ENCODE data around the gene TRAPPC2L.

Gene TRAPPC2L

DNA sequence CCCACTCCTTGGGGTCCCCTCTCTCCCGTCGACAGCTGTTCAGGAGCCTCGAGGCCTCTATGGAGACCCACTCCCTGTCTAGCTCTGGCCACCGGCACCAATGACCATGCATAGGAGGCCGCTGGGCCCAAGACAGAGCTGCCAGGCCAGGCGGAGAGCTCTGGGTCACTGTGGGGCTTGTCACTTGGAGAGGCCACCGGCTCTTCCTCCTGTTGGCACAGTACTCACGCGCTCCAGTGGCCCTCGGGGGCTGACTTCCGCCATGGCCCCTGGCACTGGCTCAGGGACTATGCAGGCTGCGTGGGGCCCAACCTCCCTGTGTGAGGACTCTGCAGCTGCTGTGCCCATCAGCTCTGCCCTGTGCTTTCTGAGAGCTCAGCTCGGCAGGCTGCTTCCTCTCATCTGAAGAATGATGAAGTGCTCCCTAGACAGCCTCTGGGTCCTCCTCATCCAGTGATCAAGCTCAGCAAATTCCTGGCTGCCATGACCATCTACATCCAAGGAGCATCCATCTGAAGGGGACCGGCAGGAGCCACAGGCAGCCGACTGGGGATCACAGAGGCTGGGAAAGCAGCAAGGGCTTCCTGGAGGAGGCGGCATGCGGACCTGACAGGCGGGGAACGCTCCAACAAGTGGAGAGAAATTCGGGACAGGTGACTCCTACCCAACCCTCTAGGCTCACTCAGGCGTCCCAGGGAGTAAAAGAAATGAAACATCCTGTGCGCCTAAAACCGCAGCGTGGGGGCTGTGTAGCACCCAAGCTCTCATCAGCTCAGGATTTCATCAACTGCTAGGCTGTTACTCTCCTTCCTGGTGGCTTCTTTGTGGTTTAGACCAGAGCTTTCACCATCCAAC, 17.0 kb upstream of the TRAPPC2L start:
- no peak for DNase-seq

DNA sequence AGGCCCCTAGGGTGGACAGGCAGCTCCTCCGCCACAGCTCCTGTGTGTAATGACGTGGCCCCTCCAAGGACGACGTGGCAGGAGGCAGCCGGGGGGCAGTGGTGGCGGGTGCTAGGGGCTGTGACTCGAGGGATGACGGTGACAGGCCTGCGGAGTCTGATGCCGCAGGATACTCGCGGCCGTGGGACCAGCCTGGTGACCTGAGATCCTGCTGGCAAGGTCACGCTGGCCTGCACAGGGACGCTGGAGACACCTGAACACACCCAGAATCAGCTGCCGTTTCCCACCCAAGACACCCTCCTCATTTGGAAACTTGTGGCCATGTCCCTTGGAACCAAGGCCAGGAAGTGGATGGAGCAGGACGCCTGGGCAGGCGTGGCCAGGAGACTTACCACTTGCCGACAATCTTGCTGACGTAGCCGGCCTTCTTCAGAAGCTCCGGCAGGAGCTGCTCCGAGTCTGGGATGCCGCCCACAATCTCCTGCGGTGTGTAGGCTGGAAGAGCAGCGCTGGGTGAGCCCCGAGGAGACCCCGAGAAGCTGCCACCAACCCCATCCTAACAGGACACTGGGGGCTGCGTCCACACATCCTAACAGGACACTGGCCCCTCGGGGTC, 16.2 kb upstream of the TRAPPC2L start:
- no peak for DNase-seq

DNA sequence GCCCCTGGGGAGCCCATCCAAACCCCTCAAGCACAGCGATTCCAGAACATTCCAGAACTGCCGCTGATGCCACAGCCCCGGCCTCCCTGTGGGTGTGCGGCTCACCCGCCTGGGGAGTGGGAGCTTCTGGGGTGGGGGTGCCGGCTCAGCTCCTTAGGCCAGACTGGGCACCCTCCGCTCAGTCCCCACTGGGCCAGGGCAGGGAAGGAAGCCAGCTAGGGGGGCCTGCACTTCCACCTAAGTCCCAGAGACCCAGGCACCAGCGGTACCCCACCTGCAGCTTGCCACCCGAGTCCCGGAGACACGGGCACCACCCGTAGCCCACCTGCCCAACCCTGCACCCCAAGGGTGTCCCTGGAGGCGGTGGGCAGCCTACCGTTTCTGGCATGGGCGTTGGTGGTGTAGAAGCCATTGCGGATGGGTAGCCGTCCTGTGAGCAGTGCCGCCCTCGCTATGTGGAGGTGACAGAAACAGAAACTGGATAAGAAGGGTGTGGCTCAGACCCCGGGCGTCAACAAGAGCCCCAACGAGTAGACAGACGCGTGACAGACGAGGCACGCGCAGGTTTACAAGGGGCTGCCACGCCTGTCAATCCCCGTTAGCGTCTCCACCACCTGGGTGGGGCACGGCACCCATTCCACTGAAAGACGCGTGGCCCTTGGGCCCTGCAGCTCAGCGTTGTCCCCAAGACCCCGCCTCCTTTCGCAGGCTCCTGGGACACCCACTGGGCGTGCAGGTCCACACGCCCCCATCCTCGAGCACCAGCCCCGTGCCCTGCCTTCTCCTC, 15.2 kb upstream of the TRAPPC2L start:
- no peak for DNase-seq

DNA sequence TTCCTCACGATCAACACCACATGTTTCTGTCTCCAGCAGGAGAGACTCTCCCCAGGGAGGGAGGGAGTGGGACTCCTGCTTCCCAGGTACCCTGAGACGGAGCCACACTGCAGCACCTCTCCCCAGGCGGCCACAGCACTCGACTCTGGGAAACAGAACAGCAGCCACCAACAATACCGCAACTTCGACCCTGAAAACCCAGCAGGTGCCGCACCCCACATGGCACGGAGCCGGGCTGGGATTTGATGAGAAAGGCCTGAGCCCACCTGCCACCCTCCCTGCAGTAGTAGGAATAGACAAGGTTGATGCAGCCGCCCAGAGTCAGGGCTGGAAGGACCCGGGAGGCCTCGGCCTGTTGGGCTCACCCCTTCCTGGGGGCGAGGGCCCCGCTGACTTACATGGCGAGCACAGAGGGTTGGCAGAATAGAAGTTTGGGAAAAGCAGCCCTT, 14.6 kb upstream of the TRAPPC2L start:
- no peak for DNase-seq

DNA sequence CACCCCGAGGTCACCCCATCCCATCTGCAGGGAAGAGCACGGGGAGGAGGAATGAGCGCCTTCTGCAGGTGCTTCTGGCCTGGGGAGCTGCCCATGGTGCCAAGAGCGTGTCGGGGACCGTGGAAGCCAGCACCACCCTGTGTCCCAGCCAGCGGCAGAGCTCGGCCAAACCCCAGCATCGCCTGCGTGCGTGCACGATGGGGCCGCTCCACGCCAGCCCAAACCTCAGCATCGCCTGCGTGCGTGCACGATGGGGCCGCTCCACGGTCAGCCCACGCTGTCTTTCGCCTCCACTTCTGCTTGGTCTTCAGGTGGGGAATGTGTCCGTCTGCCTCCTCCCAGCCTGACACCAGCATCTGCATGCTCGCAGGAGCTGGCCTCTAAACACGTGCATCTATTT, 14.1 kb upstream of the TRAPPC2L start:
- no peak for DNase-seq

DNA sequence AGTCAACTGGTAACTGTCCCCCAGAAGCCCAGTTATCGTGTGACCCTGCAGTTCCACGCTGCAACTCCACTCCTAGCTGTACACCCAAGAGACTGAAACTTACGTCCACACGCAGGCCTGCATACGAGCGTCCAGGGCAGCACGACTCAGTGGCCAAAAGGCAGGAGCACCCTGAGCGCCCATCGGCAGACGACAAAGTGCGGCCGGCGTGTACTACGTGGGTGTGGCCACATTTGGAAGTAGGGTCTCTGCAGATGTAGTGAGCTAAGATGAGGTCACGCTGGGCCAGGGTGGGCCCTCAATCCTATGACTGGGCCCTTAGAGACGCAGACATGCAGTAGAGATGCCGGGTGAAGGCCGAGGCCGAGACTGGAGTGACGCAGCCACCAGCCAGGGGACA, 13.7 kb upstream of the TRAPPC2L start:
- DNase-seq = no peak

DNA sequence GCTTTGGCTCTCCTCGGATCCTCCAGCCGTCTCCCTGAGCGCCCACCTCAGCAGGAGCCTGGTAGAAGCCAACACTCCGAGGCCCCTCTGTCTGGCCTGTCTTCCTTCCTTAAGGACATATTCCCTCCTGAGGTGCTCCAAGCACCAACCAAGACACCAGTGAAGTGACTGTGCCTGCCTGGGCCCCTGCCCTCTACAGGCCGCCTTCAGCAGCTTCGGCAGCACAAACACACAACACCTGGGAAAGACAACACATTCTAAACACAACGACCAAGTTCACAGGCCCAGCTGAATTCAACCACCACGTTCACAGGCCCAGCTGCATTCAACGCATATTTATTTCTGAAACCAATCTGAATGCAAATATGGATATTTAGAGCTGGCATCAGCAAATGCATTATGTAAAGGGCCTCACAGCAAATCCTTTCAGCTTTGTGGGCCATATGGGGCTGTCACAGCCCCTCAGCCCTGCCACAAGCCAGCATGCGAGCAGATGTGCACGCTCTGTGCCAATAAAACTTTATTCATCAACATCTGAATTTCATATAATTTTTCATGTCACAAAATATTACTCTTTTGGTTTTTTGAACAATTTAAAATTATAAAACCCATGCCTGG, 12.4 kb upstream of the TRAPPC2L start:
- no peak for DNase-seq

DNA sequence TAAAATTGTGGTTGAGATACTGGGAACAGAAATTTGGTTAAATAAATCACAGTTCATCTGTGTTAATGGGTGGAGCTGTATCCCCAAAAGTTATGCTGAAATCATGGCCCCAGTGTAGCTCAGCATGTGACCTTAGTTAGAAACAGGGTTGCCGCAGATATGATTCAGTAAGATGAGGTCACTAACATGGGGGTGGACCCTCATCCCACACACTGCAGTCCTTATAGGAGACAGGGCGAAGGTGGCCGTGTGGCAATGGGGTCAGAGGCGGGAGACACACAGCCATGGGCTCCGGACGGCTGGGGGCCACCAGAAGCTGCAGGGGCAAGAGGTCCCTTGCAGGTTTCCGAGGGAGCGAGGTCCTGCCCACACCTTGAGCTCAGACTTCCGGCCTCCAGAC, 10.8 kb upstream of the TRAPPC2L start:
- DNase-seq = no peak

DNA sequence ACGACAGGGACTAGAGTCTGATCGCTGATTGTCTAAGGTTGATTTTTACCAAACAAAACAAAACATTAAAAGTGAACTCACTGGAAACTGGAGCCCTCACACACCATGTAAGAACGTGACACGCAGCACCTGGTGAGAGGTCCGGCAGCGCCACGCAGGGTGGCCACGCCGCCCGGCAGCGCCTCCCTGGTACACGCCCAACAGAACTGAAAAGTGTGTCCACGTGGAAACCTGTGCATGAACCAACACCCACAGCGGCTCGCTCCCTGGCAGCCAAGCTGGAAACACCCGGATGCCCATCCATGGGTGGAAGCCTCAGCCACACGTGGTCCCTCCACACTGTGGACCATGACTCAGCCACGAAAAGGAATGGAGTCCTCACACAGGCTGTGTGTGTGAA, 9.3 kb upstream of the TRAPPC2L start:
- DNase-seq = no peak

DNA sequence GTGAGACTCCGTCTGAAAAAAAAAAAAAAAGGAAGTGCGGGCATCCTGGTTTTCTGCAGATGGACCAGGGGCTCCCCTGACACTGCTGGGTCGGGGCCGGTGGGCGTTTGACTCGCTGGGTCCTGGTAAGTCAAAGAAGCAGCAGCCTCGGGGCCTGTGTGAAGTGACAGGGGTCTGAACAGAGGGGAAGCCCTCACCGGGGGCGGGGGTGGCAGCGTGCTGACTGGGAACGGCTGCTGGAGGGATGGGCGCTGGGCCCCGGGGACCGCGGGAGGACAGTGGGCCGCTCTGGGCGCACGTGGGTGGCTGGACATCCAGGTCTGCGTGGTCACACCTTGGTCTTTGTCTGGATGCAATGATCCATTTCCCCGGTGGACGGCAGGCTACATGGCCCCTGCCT, 8.4 kb upstream of the TRAPPC2L start:
- DNase-seq = no peak

DNA sequence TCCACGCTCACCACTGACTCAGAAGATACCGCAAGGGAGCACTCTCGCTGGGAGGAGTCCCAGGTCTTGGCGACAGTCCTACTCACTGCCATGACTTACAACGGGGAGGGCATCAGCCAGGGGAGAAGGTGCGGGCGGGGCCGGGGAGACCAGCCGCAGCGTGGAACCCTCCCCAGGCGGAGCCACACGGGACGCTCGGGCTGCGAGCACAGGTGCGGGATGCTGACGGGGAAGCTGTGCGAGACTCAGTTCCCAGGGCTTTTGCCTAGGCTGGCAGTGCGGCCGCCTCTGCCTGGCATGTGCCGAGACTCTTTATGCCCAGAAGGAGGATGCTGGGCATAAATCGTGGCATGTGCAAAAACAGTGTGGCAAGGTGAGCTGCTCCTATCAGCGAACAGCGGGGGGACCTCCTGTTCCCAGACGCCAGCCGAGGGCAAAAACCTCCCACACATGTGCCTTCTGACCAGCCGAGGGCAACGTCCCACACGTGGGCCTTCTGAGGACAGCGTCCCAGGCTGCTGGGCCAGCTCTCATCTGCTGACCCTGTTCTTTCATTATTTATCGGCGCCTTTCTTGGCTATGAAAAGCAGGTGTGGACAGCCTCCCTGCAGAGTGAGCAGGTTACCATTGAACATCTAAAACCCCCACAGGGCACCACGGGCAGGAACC, 6.3 kb upstream of the TRAPPC2L start:
- no peak for DNase-seq

DNA sequence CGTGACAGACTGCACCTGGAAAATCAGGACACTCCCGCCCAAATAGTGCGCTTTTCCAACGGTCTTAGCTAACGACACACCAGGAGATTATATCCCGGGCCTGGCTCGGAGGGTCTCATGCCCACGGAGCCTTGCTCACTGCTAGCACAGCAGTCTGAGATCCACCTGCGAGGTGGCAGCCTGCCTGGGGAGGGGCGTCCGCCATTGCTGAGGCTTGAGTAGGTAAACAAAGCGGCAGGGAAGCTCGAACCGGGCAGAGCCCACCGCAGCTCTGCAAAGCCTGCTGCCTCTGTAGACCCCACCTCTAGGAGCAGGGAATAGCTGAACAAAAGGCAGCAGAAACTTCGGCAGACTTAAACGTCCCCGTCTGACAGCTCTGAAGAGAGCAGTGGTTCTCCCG, 5.3 kb upstream of the TRAPPC2L start:
- DNase-seq = no peak

DNA sequence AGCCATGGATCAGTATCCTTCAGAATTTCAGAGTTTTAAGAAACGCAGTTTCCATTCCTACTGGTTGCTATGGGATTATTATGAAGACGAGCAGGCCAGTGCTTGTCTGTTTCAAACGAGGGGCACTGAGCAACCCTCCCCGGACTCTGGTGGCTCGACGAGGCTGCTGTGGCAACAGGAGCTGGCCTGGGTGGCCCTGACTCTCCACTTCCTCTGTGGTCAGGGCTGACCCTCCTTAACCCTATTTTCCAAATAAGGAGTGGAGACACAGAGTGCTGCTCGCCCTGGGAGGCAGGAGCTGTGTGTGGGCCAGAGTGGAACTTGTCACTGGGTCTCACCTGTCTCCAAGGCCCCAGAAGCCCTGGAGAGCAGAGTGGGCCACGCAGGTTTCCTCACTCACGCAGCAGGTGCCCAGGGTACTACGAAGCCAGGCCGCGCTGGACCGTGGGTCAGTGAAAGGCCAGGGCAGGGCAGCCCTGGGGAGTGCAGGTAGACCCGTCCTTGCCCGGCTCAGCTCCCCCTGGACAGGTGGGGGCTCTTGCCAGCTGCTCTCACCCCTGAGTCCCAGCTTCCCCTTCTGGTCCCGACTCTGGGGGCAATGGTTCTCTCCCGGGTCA, 3.5 kb upstream of the TRAPPC2L start:
- DNase-seq = no peak

DNA sequence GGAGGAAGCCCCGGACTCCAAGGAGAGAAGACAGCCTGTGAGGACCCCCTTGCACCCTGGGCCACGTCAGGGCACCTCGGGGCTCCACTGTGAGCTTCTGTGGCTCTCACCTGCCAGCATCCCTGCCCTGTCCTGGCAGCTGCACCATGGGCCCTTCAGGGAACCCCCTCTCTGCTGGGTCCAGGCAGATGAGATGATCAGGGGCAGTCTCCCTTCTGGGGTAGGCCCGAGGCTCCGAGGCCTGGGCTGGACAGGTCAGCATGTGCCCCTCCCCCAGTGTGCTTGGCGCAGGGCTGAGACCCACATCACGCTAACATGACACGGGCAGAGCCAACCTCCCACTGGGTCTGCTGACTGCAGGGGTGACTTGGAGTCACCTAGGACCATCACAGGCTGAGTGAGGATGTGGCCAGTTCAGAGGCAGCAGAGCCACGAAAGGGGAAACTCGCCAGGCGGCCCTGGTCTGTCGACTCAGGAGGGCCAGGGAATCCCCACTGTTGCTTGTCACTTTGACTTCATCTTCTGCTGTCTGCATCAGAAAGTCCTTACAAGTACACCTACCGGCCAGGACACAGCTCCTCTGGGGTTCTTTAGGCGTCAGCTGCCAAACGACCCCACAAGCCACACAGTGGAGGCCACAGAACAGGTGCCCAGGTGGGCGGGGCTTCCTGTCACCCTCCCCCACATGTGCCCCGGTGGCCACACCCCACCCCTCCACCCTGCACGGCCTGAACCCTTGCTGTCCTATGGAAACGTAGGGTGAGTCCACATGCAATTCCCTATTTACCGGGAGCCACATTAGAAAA, 2.4 kb upstream of the TRAPPC2L start:
- DNase-seq = no peak

DNA sequence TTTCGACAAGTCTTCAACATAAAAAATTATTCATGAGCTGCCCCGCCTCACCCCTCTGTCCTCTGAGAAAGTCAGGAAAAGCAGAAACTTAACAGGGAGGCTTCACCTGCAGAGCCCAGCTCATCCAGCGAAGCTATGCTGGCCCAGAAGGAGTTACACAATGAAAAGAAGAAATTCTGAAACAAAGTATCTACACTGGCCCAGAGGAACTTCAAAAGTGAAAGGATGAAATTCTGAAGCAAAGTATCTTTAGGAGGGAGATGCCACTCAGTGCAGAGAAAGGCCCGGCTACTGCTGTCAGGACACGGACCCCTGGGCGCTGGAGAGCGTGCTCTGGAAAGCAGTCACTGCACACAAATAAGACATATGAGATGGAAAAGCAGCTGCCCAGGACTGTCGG, 1.8 kb upstream of the TRAPPC2L start:
- no peak for DNase-seq

DNA sequence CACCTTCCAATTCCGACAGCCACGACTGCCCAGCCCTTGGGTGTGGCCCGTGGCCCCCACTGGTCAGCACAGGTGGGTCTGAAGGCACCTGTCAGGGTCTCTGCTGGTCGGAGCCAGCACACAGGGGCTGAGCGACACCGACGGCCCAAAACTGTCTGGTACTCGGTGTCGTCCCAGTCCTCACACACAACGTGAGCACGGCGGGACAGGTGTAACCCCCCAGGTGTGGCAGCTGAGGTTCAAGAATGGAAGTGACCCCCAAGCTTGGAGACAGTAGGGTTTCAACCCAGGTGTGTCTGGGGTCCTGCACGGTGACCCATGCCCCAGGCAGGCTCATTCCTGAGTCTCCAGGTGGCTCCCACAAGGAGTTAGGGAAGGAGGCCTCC, 1.2 kb upstream of the TRAPPC2L start:
- DNase-seq = no peak

DNA sequence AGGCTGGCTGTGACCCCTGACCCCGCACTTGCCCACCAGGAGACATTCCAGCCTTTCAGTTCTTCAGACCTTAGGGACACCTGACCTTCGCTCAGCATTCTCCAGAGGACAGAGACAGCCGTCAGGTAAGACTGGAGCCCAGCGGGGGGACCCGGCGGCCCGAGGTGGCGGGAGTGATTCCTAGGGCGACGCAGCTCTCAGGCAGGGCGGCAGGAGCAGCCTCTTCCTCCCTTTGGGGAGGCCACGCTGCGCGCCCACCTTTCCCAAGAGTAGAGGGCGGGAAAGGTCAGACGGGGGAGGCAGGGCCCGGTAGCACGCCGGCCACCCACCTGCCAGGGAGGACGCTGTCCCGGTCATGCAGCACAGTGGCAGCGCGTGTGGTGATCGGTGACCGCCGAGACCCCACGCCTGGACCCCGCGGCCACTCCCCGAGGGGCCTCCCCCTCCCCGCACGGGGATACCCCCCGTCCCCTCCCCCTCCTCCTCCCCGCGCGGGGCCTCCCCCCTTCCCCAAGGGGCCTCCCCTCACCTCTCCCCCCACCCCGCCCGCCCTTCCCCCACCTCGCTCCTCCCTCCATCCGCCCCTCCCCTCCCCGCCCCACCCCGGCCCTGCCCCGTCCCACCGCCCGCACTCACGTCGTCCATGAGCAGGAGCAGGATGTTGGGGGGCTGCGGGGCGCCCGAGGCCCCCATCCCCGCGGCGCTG, 652 bp upstream of the TRAPPC2L start:
- DNase-seq = no peak

DNA sequence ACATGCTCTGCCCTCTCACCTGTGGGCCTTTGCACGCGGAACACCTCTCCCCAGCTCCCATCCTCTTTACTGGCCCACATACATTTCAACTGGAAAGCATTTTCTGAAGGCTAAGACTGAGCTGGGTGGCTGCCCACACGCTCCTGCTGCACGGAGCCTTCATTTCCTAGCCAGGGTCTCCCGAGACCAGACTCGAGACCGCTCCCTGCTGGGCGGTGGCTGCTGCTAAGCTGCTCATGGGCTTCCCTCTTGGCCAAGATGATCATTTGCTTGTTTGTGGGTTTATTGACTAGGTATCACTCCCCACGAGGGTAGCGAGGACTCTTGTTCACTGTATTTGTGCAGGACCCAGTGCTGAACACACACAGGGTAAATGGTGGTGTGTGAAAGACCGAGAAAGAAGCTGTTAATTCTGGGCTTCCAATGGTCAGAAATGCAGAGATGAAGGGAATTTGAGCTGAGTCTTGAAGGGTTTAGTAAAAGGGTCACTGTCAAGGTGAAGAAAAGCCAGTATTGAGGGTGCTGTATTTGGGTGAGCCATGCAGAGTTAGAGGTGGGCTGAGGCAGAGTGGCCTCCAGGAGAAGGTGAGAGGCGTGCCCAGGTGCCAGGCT, 907 bp downstream of the TRAPPC2L start:
- peak; percentile 27 for DNase-seq

DNA sequence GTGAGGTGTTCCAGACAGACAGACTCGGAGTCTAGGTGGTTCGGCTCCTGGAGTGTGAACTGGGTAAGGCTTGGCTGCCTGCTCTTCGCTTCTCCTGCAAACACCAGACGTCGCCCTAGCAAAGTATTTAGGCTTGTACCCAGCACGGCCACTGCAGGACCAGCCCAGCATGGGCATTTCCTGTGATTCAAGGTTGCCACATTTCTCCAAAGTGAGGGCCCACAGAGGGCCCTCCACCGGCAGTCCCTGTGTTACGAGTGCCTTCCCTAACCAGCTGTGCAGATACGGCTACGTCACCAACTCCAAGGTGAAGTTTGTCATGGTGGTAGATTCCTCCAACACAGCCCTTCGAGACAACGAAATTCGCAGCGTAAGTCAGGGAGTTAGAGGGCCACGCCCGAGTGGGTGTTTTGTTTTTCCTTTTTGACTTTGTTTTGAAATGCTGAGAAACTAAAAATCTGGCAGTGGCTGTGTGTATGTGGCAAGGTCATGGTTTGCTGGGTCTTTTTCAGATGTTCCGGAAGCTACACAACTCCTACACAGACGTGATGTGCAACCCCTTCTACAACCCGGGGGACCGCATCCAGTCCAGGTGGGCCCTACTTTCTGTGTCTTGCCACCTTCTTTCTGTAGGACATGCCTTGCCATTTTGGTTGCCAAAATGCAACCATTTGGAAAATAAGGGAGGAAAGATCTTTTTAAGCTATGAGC, 2.6 kb downstream of the TRAPPC2L start:
- DNase-seq = no peak

DNA sequence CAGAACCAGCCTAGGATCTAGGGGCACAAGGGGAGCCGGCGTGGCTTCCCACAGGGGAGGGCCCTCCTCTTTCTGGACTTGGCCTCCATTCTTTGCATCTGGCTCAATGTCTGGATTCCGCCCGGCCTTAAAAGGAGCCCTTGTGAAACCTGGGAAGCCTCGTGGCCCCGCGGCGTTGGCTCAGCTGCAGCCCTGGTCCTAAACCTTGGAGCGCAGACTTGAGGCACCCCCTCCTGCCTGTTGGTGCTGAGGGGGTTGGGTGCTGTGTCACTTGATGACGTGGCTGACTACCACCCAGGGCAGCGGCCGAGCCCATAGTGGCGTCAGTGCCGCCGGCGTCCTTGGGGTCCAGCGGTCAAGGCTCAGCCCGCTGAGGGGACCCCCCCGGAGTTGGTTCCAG, 4.4 kb downstream of the TRAPPC2L start:
- DNase-seq = no peak
